ENCODE measurements around the gene TARS3. TPM values are rescaled to one million over a fixed set of nuclear protein-coding genes. Genes with fewer than 3 reads are reported as not detected.

The TARS3 gene
- total and polyA plus RNA-seq, 4 experiments from 2014 or later, result 8.9 to 39.8 (median 26.5) TPM

GRCh38 chr15:101689901-101690300 lies 34.4 kb downstream of the TARS3 start:
- Mint-ChIP-seq H3K4me1 (peaks cover 0 to 22% (median 8%) of the 10 kb centered on the region in 4 donors), H3K27me3 (no peaks in the 10 kb centered on the region), H3K36me3 (peaks cover 46 to 69% of the 10 kb centered on the region in 2 donors), H3K27ac (no peak overlapping the region), H3K4me3 (no peak overlapping the region), H3K9me3 (no peaks in the 10 kb centered on the region)
- Histone ChIP-seq H3K27ac (ENCODE audit: low read depth, low read length) (no peak overlapping the region), H3K27me3 (ENCODE audit: insufficient read depth, low read length) (no peaks in the 10 kb centered on the region), H3K36me3 (ENCODE audit: insufficient read depth, low read length) (peaks cover 11% of the 10 kb centered on the region), H3K4me3 (ENCODE audit: low read length in 2 of 2) (no peak overlapping the region), H3K4me1 (ENCODE audit: insufficient read depth, low read length) (no peaks in the 10 kb centered on the region), H3K9me3 (ENCODE audit: control insufficient read depth in 1 of 2, low read length in 2 of 2) (no peaks in the 10 kb centered on the region)
- ChIA-PET CTCF (ENCODE audit: partially characterized antibody) (no interaction called here), POLR2A (ENCODE audit: partially characterized antibody) (no interaction called here)
- intact Hi-C loops (cut with micrococcal nuclease), result no loop called here
- no peak for DNase-seq

- Histone ChIP-seq H3K4me3 (ENCODE audit: low read length in 2 of 2) (no peak overlapping the region), H3K27ac (ENCODE audit: low read depth, low read length) (no peak overlapping the region), H3K36me3 (ENCODE audit: insufficient read depth, low read length) (peaks cover 24% of the 10 kb centered on the region), H3K9me3 (ENCODE audit: control insufficient read depth in 1 of 2, low read length in 2 of 2) (no peaks in the 10 kb centered on the region), H3K4me1 (ENCODE audit: insufficient read depth, low read length) (no peaks in the 10 kb centered on the region), H3K27me3 (ENCODE audit: insufficient read depth, low read length) (no peaks in the 10 kb centered on the region)
- intact Hi-C loops (cut with micrococcal nuclease), result no loop called here
- DNase-seq, result no peak
- Mint-ChIP-seq H3K4me3 (no peak overlapping the region), H3K36me3 (peaks cover 52 to 72% of the 10 kb centered on the region in 2 donors), H3K27me3 (no peaks in the 10 kb centered on the region), H3K27ac (no peak overlapping the region), H3K9me3 (no peaks in the 10 kb centered on the region), H3K4me1 (peaks cover 0 to 2% (median 0%) of the 10 kb centered on the region in 4 donors)
- POLR2A ChIA-PET (ENCODE audit: partially characterized antibody), result interaction anchor here (0.6 kb wide), 1 partner anchor 20 kb away, joined by 3 read pairs; no protein-coding TSS in a partner anchor
- CTCF ChIA-PET (ENCODE audit: partially characterized antibody), result no interaction called here
Measured at GRCh38 chr15:101686718-101687117, 37.6 kb downstream of the TARS3 start.

GRCh38 chr15:101684877-101685276 lies 39.4 kb downstream of the TARS3 start:
- Mint-ChIP-seq H3K27ac (peak overlapping the region in 1 of 7 donors; percentile 72), H3K27me3 (no peaks in the 10 kb centered on the region), H3K4me3 (no peak overlapping the region), H3K36me3 (peaks cover 67 to 83% of the 10 kb centered on the region in 2 donors), H3K4me1 (peaks cover 0 to 2% (median 0%) of the 10 kb centered on the region in 4 donors), H3K9me3 (no peaks in the 10 kb centered on the region)
- Histone ChIP-seq H3K9me3 (ENCODE audit: control insufficient read depth in 1 of 2, low read length in 2 of 2) (no peaks in the 10 kb centered on the region), H3K4me3 (ENCODE audit: low read length in 2 of 2) (no peak overlapping the region), H3K4me1 (ENCODE audit: insufficient read depth, low read length) (no peaks in the 10 kb centered on the region), H3K36me3 (ENCODE audit: insufficient read depth, low read length) (peaks cover 24% of the 10 kb centered on the region), H3K27ac (ENCODE audit: low read depth, low read length) (no peak overlapping the region), H3K27me3 (ENCODE audit: insufficient read depth, low read length) (no peaks in the 10 kb centered on the region)
- DNase-seq, result no peak
- ChIA-PET POLR2A (ENCODE audit: partially characterized antibody) (no interaction called here), CTCF (ENCODE audit: partially characterized antibody) (no interaction called here)
- intact Hi-C loops (cut with micrococcal nuclease), result no loop called here

GRCh38 chr15:101684384-101684783 lies 39.9 kb downstream of the TARS3 start:
- no peak for DNase-seq
- peak overlapping the region in 4 of 7 donors; percentile 13 to 72 (median 59) for H3K27ac Mint-ChIP-seq
- no peaks in the 10 kb centered on the region for H3K4me1 ChIP-seq (ENCODE audit: insufficient read depth, low read length)

GRCh38 chr15:101679806-101680205 lies 44.5 kb downstream of the TARS3 start:
- POLR2A ChIA-PET (ENCODE audit: partially characterized antibody), result no interaction called here

More at GRCh38 chr15:101684384-101684783, 39.9 kb downstream of the TARS3 start:
- no peak overlapping the region for H3K4me3 Mint-ChIP-seq
- peaks cover 0 to under 1% (median 0%) of the 10 kb centered on the region in 4 donors for H3K4me1 Mint-ChIP-seq
- Histone ChIP-seq H3K27me3 (ENCODE audit: insufficient read depth, low read length) (no peaks in the 10 kb centered on the region), H3K27ac (ENCODE audit: low read depth, low read length) (no peak overlapping the region), H3K4me3 (ENCODE audit: low read length in 2 of 2) (no peak overlapping the region), H3K9me3 (ENCODE audit: control insufficient read depth in 1 of 2, low read length in 2 of 2) (no peaks in the 10 kb centered on the region), H3K36me3 (ENCODE audit: insufficient read depth, low read length) (peaks cover 24% of the 10 kb centered on the region)
- intact Hi-C loops (cut with micrococcal nuclease), result no loop called here
- ChIA-PET CTCF (ENCODE audit: partially characterized antibody) (no interaction called here), POLR2A (ENCODE audit: partially characterized antibody) (no interaction called here)
- H3K27me3 Mint-ChIP-seq, result no peaks in the 10 kb centered on the region
- peaks cover 70 to 82% of the 10 kb centered on the region in 2 donors for H3K36me3 Mint-ChIP-seq
- no peaks in the 10 kb centered on the region for H3K9me3 Mint-ChIP-seq

GRCh38 chr15:101676921-101677329 lies 47.3 kb downstream of the TARS3 start:
- POLR2A ChIA-PET (ENCODE audit: partially characterized antibody), result no interaction called here
- H3K36me3 Mint-ChIP-seq, result peaks cover 70 to 75% of the 10 kb centered on the region in 2 donors
- intact Hi-C loops (cut with micrococcal nuclease), result no loop called here

More at GRCh38 chr15:101679806-101680205, 44.5 kb downstream of the TARS3 start:
- no peaks in the 10 kb centered on the region for H3K27me3 ChIP-seq (ENCODE audit: insufficient read depth, low read length)
- Mint-ChIP-seq H3K9me3 (no peaks in the 10 kb centered on the region), H3K27me3 (no peaks in the 10 kb centered on the region), H3K4me3 (no peak overlapping the region), H3K27ac (no peak overlapping the region), H3K4me1 (peaks cover 1 to 14% (median 6%) of the 10 kb centered on the region in 4 donors), H3K36me3 (peaks cover 74 to 76% of the 10 kb centered on the region in 2 donors)
- H3K9me3 ChIP-seq (ENCODE audit: control insufficient read depth in 1 of 2, low read length in 2 of 2), result no peaks in the 10 kb centered on the region
- H3K4me1 ChIP-seq (ENCODE audit: insufficient read depth, low read length), result no peaks in the 10 kb centered on the region
- CTCF ChIA-PET (ENCODE audit: partially characterized antibody), result no interaction called here
- DNase-seq, result no peak
- H3K27ac ChIP-seq (ENCODE audit: low read depth, low read length), result no peak overlapping the region
- H3K4me3 ChIP-seq (ENCODE audit: low read length in 2 of 2), result no peak overlapping the region
- intact Hi-C loops (cut with micrococcal nuclease), result no loop called here
- peaks cover 22% of the 10 kb centered on the region for H3K36me3 ChIP-seq (ENCODE audit: insufficient read depth, low read length)

GRCh38 chr15:101675796-101676582 lies 48.3 kb downstream of the TARS3 start:
- peaks cover 1 to 14% (median 7%) of the 10 kb centered on the region in 4 donors for H3K4me1 Mint-ChIP-seq
- DNase-seq, result peak in 1 of 5 donors; percentile 33
- no peaks in the 10 kb centered on the region for H3K27me3 Mint-ChIP-seq
- Histone ChIP-seq H3K4me3 (ENCODE audit: low read length in 2 of 2) (no peak overlapping the region), H3K27me3 (ENCODE audit: insufficient read depth, low read length) (no peaks in the 10 kb centered on the region), H3K36me3 (ENCODE audit: insufficient read depth, low read length) (peaks cover 40% of the 10 kb centered on the region), H3K27ac (ENCODE audit: low read depth, low read length) (no peak overlapping the region), H3K9me3 (ENCODE audit: control insufficient read depth in 1 of 2, low read length in 2 of 2) (no peaks in the 10 kb centered on the region), H3K4me1 (ENCODE audit: insufficient read depth, low read length) (no peaks in the 10 kb centered on the region)
- peak overlapping the region; percentile 15 to 82 (median 65) for H3K27ac Mint-ChIP-seq
- peaks cover 70 to 73% of the 10 kb centered on the region in 2 donors for H3K36me3 Mint-ChIP-seq
- CTCF ChIA-PET (ENCODE audit: partially characterized antibody), result no interaction called here
- H3K9me3 Mint-ChIP-seq, result no peaks in the 10 kb centered on the region
- intact Hi-C loops (cut with micrococcal nuclease), result no loop called here
- POLR2A ChIA-PET (ENCODE audit: partially characterized antibody), result no interaction called here
- H3K4me3 Mint-ChIP-seq, result peak overlapping the region; percentile 11 to 76 (median 54)

More at GRCh38 chr15:101676921-101677329, 47.3 kb downstream of the TARS3 start:
- Histone ChIP-seq H3K36me3 (ENCODE audit: insufficient read depth, low read length) (peaks cover 32% of the 10 kb centered on the region), H3K27me3 (ENCODE audit: insufficient read depth, low read length) (no peaks in the 10 kb centered on the region), H3K9me3 (ENCODE audit: control insufficient read depth in 1 of 2, low read length in 2 of 2) (no peaks in the 10 kb centered on the region), H3K4me1 (ENCODE audit: insufficient read depth, low read length) (no peaks in the 10 kb centered on the region), H3K4me3 (ENCODE audit: low read length in 2 of 2) (no peak overlapping the region), H3K27ac (ENCODE audit: low read depth, low read length) (no peak overlapping the region)
- DNase-seq, result no peak
- Mint-ChIP-seq H3K27ac (no peak overlapping the region), H3K27me3 (no peaks in the 10 kb centered on the region), H3K4me1 (peaks cover 1 to 14% (median 7%) of the 10 kb centered on the region in 4 donors), H3K4me3 (no peak overlapping the region), H3K9me3 (no peaks in the 10 kb centered on the region)
- CTCF ChIA-PET (ENCODE audit: partially characterized antibody), result no interaction called here
